ENCODE measurements around the gene DOK5.

- TF ChIP-seq, protein P1, sequence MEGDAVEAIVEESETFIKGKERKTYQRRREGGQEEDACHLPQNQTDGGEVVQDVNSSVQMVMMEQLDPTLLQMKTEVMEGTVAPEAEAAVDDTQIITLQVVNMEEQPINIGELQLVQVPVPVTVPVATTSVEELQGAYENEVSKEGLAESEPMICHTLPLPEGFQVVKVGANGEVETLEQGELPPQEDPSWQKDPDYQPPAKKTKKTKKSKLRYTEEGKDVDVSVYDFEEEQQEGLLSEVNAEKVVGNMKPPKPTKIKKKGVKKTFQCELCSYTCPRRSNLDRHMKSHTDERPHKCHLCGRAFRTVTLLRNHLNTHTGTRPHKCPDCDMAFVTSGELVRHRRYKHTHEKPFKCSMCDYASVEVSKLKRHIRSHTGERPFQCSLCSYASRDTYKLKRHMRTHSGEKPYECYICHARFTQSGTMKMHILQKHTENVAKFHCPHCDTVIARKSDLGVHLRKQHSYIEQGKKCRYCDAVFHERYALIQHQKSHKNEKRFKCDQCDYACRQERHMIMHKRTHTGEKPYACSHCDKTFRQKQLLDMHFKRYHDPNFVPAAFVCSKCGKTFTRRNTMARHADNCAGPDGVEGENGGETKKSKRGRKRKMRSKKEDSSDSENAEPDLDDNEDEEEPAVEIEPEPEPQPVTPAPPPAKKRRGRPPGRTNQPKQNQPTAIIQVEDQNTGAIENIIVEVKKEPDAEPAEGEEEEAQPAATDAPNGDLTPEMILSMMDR (IDR thresholded peaks at IDR 0.05; ENCODE audit: insufficient read depth, low read length, poor library complexity, severe bottlenecking) = no peak
- no peak for TF ChIP-seq EZH2phosphoT487 (conservative IDR thresholded peaks at IDR 0.05; ENCODE audit: low read length)
Measured at GRCh38 chr20:54456961-54457360, 18.4 kb upstream of the DOK5 start.

Measured in SU-DHL-6 (cell line).